Measurements from ENCODE around the gene PARD3B.

DNA sequence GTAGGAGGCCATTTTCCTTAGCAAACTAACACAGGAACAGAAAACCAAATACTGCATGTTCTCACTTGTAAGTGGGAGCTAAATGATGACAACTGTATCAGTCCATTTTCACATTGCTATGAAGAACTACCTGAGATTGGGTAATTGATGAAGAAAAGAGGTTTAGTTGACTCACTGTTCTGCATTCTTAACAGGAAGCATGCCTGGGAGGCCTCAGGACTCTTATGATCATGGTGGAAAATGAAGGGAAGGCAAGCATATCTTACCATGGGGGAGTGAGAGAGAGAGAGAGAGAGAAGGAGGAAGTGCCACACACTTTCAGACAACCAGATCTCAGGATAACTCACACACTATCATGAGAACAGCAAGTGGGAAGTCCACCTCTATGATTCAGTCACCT lies 105.3 kb downstream of the PARD3B start:
- TF ChIP-seq, protein P1, sequence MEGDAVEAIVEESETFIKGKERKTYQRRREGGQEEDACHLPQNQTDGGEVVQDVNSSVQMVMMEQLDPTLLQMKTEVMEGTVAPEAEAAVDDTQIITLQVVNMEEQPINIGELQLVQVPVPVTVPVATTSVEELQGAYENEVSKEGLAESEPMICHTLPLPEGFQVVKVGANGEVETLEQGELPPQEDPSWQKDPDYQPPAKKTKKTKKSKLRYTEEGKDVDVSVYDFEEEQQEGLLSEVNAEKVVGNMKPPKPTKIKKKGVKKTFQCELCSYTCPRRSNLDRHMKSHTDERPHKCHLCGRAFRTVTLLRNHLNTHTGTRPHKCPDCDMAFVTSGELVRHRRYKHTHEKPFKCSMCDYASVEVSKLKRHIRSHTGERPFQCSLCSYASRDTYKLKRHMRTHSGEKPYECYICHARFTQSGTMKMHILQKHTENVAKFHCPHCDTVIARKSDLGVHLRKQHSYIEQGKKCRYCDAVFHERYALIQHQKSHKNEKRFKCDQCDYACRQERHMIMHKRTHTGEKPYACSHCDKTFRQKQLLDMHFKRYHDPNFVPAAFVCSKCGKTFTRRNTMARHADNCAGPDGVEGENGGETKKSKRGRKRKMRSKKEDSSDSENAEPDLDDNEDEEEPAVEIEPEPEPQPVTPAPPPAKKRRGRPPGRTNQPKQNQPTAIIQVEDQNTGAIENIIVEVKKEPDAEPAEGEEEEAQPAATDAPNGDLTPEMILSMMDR (conservative IDR thresholded peaks at IDR 0.05 in 1 of 2, IDR thresholded peaks at IDR 0.05 in 1 of 2; ENCODE audit: low read depth in 1 of 2, low read length in 2 of 2) = no peak
- TF ChIP-seq EZH2 (IDR thresholded peaks at IDR 0.05; ENCODE audit: low read length, missing control alignments) = no peak

Measured in fibroblast of lung (primary cell).